HepG2 (cell line): ENCODE results near the gene JAKMIP2. TPM values are rescaled to one million over a fixed set of nuclear protein-coding genes. Genes with fewer than 3 reads are reported as not detected.

Source experiments
- ATAC-seq: fragments of 200-7000 bp; cut with Tn5 transposase; 3 replicates; pipeline ENCODE4 v1.9.1; 2020; ENCODE audit warnings: mild to moderate bottlenecking, moderate library complexity
- BruUV-seq: library from RNA; stranded (reverse); fragments of 400-500 nt; replicated peaks from 2 replicates; lab custom pipeline; 2021; lab: Mats Ljungman, UMichigan
- CTCF ChIA-PET: fragments of 300-600 bp; formaldehyde crosslinking; extraction: SDS; loops from one replicate; lab custom pipeline; 2021; ENCODE audit warnings: low total read pairs, inconsistent platforms, low intra/inter-chr PET ratio; lab: Yijun Ruan, JAX
- POLR2A ChIA-PET: fragments of 350-600 bp; sonication (Branson Sonifier 250); formaldehyde crosslinking; loops from one replicate; lab custom pipeline; 2020; ENCODE audit warnings: antibody characterized with exemption, inconsistent platforms; lab: Yijun Ruan, JAX
- DNase-seq: peaks from one replicate; pipeline ENCODE4 v3.0.0-alpha.2; 2015; ENCODE audit warnings: low spot score
- FAIRE-seq: peaks from 3 replicates; lab custom pipeline; 2011; peaks lifted over from hg19 to GRCh38; lab: Jason Lieb, UNC
- H2AFZ ChIP-seq: one replicate; pipeline ENCODE4 v1.6.1; 2011; ENCODE audit warnings: low read length, inconsistent platforms
- H3K27ac ChIP-seq: fragments of 300-600 bp; 3 replicates; pipeline ENCODE4 v1.8.0; 2011; ENCODE audit warnings: mixed run types, mild to moderate bottlenecking, mixed read lengths, low read length, inconsistent platforms; ENCODE audit not compliant: insufficient read depth; ENCODE audit errors: extremely low read length
- H3K27me3 ChIP-seq, 2 experiments: fragments of 200-600 bp in 1 of 2; 2 replicates in 1 of 2; 3 replicates in 1 of 2; pipeline versions ENCODE4 v1.6.0 to v1.8.0; 2011; ENCODE audit warnings: low read length in 2 of 2, mild to moderate bottlenecking in 2 of 2, moderate library complexity in 2 of 2, inconsistent platforms in 1 of 2; ENCODE audit not compliant: insufficient read depth in 2 of 2, control insufficient read depth in 1 of 2
- H3K36me3 ChIP-seq, 2 experiments: fragments of 200-600 bp in 1 of 2; replicated peaks in 1 of 2; 2 replicates in 1 of 2; 3 replicates in 1 of 2; pipeline versions ENCODE4 v1.5.1 to v1.8.0; 2011; ENCODE audit warnings: low read length in 2 of 2, inconsistent platforms in 1 of 2; ENCODE audit not compliant: insufficient read depth in 2 of 2, control insufficient read depth in 1 of 2
- H3K4me1 ChIP-seq: 2 replicates; pipeline ENCODE4 v1.5.1; 2012; ENCODE audit warnings: low read length, inconsistent platforms; ENCODE audit not compliant: insufficient read depth
- H3K4me2 ChIP-seq: 2 replicates; pipeline ENCODE4 v1.6.0; 2011; ENCODE audit warnings: low read depth, low read length, inconsistent platforms
- H3K4me3 ChIP-seq, 3 experiments: fragments of 200-600 bp in 1 of 3; sonication (generic), shearing (Covaris generic) in 1 of 3; replicated peaks in 1 of 3; 2 replicates each; pipeline ENCODE4 v1.5.1; 2011 to 2016; ENCODE audit warnings: low read length in 3 of 3, inconsistent platforms in 2 of 3, low read depth in 2 of 3, mild to moderate bottlenecking in 2 of 3, control low read depth in 1 of 3, mixed read lengths in 1 of 3; ENCODE audit not compliant: insufficient read depth in 1 of 3
- H3K79me2 ChIP-seq: one replicate; pipeline ENCODE4 v1.6.1; 2011; ENCODE audit warnings: low read length, inconsistent platforms; ENCODE audit not compliant: insufficient read depth
- H3K9ac ChIP-seq: 2 replicates; pipeline ENCODE4 v1.6.0; 2011; ENCODE audit warnings: mild to moderate bottlenecking, low read depth, low read length, inconsistent platforms; ENCODE audit not compliant: insufficient read depth
- H3K9me3 ChIP-seq: 2 replicates; pipeline ENCODE4 v1.5.1; 2012; ENCODE audit warnings: mild to moderate bottlenecking, low read length
- H4K20me1 ChIP-seq: 2 replicates; pipeline ENCODE4 v1.6.0; 2011; ENCODE audit warnings: inconsistent platforms, mild to moderate bottlenecking, low read length, moderate library complexity; ENCODE audit not compliant: insufficient read depth
- CTCF ChIP-seq: sonication (generic); formaldehyde crosslinking; IDR thresholded peaks from 2 replicates; pipeline ENCODE4 v1.5.0; 2020; ENCODE audit warnings: mild to moderate bottlenecking, missing genetic modification reagents, moderate library complexity
- GFI1 ChIP-seq: sonication (generic); formaldehyde crosslinking; IDR thresholded peaks from 2 replicates; pipeline ENCODE4 v1.5.0; 2020; ENCODE audit warnings: missing genetic modification reagents, mild to moderate bottlenecking, borderline replicate concordance
- MED8 ChIP-seq: sonication (generic); formaldehyde crosslinking; IDR thresholded peaks from 2 replicates; pipeline ENCODE4 v1.8.1; 2023; ENCODE audit warnings: mild to moderate bottlenecking, missing genetic modification reagents; ENCODE audit not compliant: insufficient replicate concordance
- NR3C1 ChIP-seq: sonication (generic); formaldehyde crosslinking; IDR thresholded peaks from 2 replicates; pipeline ENCODE4 v1.4.0; 2020; ENCODE audit warnings: missing genetic modification reagents
- RBAK ChIP-seq: sonication (generic); formaldehyde crosslinking; IDR thresholded peaks from 2 replicates; pipeline ENCODE4 v1.5.1; 2020; ENCODE audit warnings: mild to moderate bottlenecking, missing genetic modification reagents
- RBFOX2 ChIP-seq: fragments of 200-400 bp; formaldehyde crosslinking; IDR thresholded peaks from 2 replicates; pipeline ENCODE4 v1.6.1; 2017; ENCODE audit warnings: low read depth, mild to moderate bottlenecking, low read length
- SMC3 ChIP-seq: IDR thresholded peaks from 2 replicates; pipeline ENCODE4 v1.6.1; 2011; ENCODE audit warnings: low read length, improper control_type of control experiment
- STAG1 ChIP-seq: sonication (generic); formaldehyde crosslinking; IDR thresholded peaks from 2 replicates; pipeline ENCODE4 v1.4.0; 2020; ENCODE audit warnings: missing genetic modification reagents
- ZBTB33 ChIP-seq: sonication (generic); formaldehyde crosslinking; IDR thresholded peaks from 2 replicates; pipeline ENCODE4 v1.4.0; 2020; ENCODE audit warnings: missing genetic modification reagents
- ZNF318 ChIP-seq: sonication (generic); formaldehyde crosslinking; IDR thresholded peaks from 2 replicates; pipeline ENCODE4 v1.4.0; 2020; ENCODE audit warnings: mild to moderate bottlenecking, missing genetic modification reagents
- WGBS: methylation state at CpG from one replicate; pipeline ENCODE4 v1.1.6; 2017; ENCODE audit warnings: low lambda C conversion rate; 5-methylcytosine and 5-hydroxymethylcytosine counted together
- in situ Hi-C: cut with HindIII; loops from 2 replicates; pipeline ENCODE4 v1.10.0; 2017; ENCODE audit warnings: low pct_unique_long_range_greater_than_20kb; ENCODE audit not compliant: extremely low pct_ligation_motif_present
- intact Hi-C: fragments of 100-400 bp; cut with micrococcal nuclease; formaldehyde crosslinking; loops from one replicate; pipeline ENCODE4 v1.10.0; 2022; ENCODE audit not compliant: unreplicated experiment
- polyA plus RNA-seq, 8 experiments: library from polyadenylated mRNA; depleted of rRNA in 3 of 8; stranded (reverse) in 7 of 8; unstranded in 1 of 8; fragments of >200 nt; fragmentation: Illumina TruSeq in 4 of 8; extraction: Trizol in 4 of 8; gene quantifications; 2 replicates each; pipeline versions ENCODE4 v1.2.1 to v1.2.3, GENCODE V29; 2011 to 2016; ENCODE audit warnings: low read depth in 4 of 8, missing spikeins in 1 of 8, mixed read lengths in 1 of 8; ENCODE audit not compliant: insufficient read depth in 1 of 8
- total RNA-seq, 5 experiments: library from RNA; depleted of rRNA; stranded (reverse); fragments of >200 nt; fragmentation: Illumina TruSeq; extraction: Trizol; gene quantifications; 2 replicates each; pipeline ENCODE4 v1.2.3, GENCODE V29; 2016; ENCODE audit warnings: low read depth in 1 of 5

The JAKMIP2 gene
- total and polyA plus RNA-seq, 2 of the 13 experiments (the other 11 are each of a cell fraction or from before 2014, with no cell fraction given): 0.04 to 2.1 TPM

GRCh38 chr5:147576646-147577535, 205.6 kb downstream of the JAKMIP2 start:
- ChIA-PET CTCF (interaction anchor here (0.6 to 0.7 kb wide), 2 partner anchors 109 to 124 kb away, joined by 3 read pairs; no protein-coding TSS in a partner anchor), POLR2A (no interaction called here)
- in situ Hi-C loops (loop anchor here (5.0 to 10.0 kb wide), 2 partner anchors 125 to 352 kb away; no protein-coding TSS in a partner anchor), intact Hi-C loops (loop anchor here (10.0 kb wide), 1 partner anchor 1042 kb away; no protein-coding TSS in a partner anchor)
- no peak overlapping the region for H3K9ac ChIP-seq
- H4K20me1 ChIP-seq: no peaks in the 10 kb centered on the region
- 19% methylated on average over 15 of the region's 15 CpGs for WGBS
- peak; percentile 35; the same call in 1 of the 2 replicates for TF ChIP-seq SMC3
- no peak for TF ChIP-seq RBFOX2
- no peak for TF ChIP-seq MED8 (CRISPR knock-in tag)
- peak; percentile 70 for TF ChIP-seq CTCF
- no peak for TF ChIP-seq ZNF318
- TF ChIP-seq STAG1 (CRISPR knock-in tag): peak; percentile 34; the same call in 1 of the 2 replicates
- no peak for TF ChIP-seq RBAK (CRISPR knock-in tag)
- peak; percentile 56; the same call in 1 of the 2 replicates for TF ChIP-seq GFI1 (CRISPR knock-in tag)
- TF ChIP-seq NR3C1 (CRISPR knock-in tag): no peak
- peak; percentile 74; the same call in 1 of the 2 replicates for TF ChIP-seq ZBTB33
- H3K27ac ChIP-seq: no peak overlapping the region
- no peaks in the 10 kb centered on the region for H3K36me3 ChIP-seq
- H3K27me3 ChIP-seq: no peaks in the 10 kb centered on the region
- H3K4me3 ChIP-seq: no peak overlapping the region
- no peak overlapping the region for H3K4me2 ChIP-seq
- H3K9me3 ChIP-seq: no peaks in the 10 kb centered on the region
- ATAC-seq (peak; percentile 84), DNase-seq (no peak), FAIRE-seq (no peak)
- H3K4me1 ChIP-seq: no peaks in the 10 kb centered on the region
- BruUV-seq: no TSS peak
- H2AFZ ChIP-seq: no peak overlapping the region
- H3K79me2 ChIP-seq: no peaks in the 10 kb centered on the region
